ENCODE data around the gene WTAP. TPM values are rescaled to one million over a fixed set of nuclear protein-coding genes. Genes with fewer than 3 reads are reported as not detected.

Gene WTAP
- total RNA-seq, 2 donors from 2014 or later: 70.1 to 84.7 TPM

- intact Hi-C loops (cut with DNase I): loop anchor here in 1 of 2 donors (5.0 kb wide), 1 partner anchor 63 kb away; the partner anchor contains the start of gene SOD2
- DNase-seq (ENCODE audit: low spot score): no peak
These were observed 27.9 kb downstream of the WTAP start for GRCh38 chr6:159754959-159755914.

DNA sequence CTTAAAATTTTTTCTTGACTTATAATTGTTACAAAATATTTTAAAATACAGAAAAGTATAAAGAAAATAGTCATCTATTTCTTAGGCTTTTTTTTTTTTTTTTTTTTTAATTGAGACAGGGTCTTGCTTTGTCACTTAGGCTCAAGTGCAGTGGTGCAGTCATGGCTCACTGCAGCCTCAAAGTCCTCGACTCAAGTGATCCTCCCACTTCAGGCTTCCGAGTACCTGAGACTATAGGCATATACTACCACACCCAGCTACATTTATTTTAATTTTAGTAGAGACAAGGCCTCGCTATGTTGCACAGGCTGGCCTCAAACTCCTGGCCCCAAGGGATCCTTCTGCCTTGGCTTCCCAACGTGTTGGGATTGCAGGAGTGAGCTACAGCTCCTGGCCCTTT is 29.2 kb downstream of the WTAP start:
- no peak for DNase-seq (ENCODE audit: low spot score)

DNA sequence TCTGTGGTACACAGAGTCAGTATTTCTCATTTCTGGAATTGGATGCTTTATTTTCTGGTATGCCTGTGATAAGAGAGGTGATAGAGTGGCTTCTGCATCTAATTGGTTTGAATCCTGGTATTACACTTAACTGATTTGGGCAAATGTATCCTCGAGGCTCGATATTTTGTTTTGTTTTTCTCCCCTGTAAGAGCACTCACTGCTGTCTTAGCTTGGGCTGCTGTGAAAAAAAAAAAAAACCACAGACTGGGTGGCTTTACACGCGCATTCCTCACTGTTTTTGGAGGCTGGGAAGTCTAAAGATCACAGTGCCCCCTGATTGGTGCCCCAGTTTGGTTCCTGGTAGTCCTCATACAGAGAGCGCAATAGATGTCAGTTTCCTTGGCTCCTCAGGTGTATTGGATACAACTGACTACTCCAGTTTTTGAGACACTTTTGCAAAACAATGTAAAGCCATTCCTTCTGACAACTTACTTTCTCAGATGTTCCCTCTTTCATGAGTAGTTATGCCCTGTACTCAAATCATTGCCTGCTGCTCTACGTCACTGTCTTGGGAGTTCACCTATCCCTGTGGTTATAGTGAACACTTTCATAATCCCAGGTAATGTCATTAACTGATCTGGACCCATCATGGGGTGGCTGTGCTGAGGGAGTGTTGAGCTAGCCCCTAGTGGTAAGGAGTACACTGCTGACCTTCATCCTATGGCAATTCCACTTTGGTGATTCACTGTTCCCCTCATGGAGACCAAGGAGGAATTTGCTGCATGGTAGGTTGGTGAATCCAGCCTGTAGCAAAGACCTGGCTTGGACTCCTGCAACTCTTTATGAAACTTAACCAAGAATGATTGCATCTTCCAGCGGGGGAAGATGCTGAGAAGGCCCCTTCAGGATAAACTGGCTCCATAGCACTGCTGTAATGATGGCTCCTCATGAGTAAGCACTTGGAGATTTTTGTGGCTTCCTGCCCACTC is 31.0 kb downstream of the WTAP start:
- DNase-seq (ENCODE audit: low spot score): no peak
- intact Hi-C loops (cut with DNase I): loop anchor here in 1 of 2 donors (5.0 kb wide), 1 partner anchor 66 kb away; the partner anchor contains the start of gene SOD2

More for the DNA sequence above, 29.2 kb downstream of the WTAP start:
- intact Hi-C loops (cut with DNase I): loop anchor here in 1 of 2 donors (5.0 kb wide), 1 partner anchor 64 kb away; the partner anchor contains the start of gene SOD2

GRCh38 chr6:159759645-159760044 is 32.3 kb downstream of the WTAP start:
- intact Hi-C loops (cut with DNase I): loop anchor here in 1 of 2 donors (5.0 kb wide), 1 partner anchor 67 kb away; the partner anchor contains the start of gene SOD2
- DNase-seq (ENCODE audit: low spot score): no peak

- no peak for DNase-seq (ENCODE audit: low spot score)
- intact Hi-C loops (cut with DNase I): no loop called here
These were observed 33.3 kb downstream of the WTAP start for GRCh38 chr6:159760602-159761057.

- intact Hi-C loops (cut with DNase I): no loop called here
- no peak for DNase-seq (ENCODE audit: low spot score)
These were observed 34.0 kb downstream of the WTAP start for GRCh38 chr6:159761129-159761872.

DNA sequence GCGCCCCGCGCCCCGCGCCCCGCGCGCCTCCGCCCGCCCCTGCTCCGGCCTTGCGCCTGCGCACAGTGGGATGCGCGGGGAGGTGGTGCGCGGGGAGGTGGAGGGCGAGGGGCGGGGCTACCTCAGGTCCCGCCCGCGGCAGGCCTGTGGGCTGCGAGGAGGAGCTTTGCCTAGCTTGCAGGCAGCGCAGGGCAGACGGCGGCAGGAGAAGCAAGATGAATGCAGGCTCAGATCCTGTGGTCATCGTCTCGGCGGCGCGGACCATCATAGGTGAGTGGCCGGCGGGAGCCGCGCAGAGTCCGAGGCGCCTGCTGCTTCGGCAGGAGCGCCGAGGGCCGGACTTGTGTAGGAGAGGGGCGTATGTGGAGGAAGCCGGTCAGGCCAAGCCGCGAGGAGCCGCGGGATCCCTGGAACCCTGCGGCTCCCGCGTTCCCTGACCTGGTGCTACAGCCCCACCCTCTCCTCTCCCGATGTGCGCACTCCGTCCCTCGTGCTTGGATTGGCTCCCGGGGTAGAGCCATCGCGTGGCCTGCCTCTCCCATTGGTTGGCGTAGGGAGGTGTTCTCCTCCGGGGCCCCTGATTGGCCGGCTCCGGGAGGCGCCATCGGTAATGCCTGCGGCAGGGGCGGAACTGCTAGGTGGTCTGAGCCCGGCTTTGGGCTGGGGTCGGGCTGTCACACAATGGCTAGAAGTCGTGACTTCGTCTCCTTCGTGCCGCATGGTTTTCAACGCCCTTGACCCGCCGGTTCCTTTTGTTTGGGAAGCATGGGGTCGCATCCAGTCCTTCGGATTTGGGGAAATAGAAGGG is 34.8 kb downstream of the WTAP start, which contains the start of gene ACAT2:
TSS of gene ACAT2 (plus strand) at position 173 of the 808 bp plus-strand sequence. CDS start at position 216, 43 bp downstream.
- peak; percentile 98 for DNase-seq (ENCODE audit: low spot score)
- intact Hi-C loops (cut with DNase I): loop anchor here in 1 of 2 donors (2.0 kb wide), 1 partner anchor 73 kb away; no protein-coding TSS in a partner anchor

DNA sequence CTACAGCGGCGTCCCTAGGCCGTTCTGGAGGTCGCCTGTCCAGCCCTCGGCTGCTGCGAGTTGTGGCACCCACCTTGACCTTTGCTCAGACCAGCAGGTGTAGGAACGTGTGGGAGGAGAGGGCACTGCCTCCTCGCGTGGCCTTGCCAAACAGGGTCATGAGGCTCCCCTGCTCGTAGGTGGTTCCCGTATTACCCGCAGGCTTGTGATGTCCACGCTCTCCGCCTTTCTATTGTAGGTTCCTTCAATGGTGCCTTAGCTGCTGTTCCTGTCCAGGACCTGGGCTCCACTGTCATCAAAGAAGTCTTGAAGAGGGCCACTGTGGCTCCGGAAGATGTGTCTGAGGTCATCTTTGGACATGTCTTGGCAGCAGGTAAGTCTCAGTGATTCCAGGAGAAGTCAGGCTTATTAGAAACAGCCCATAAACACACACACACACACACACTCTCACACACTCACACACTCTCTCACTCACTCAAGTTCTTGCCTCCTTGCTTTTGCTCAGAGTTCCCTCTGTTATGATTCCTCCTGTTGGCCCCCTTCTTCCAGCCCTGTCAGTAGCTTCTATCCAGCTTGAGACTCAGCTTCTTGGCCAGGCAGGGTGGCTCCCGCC is 35.5 kb downstream of the WTAP start:
- DNase-seq (ENCODE audit: low spot score): no peak
- intact Hi-C loops (cut with DNase I): loop anchor here in 1 of 2 donors (2.0 kb wide), 1 partner anchor 74 kb away; no protein-coding TSS in a partner anchor

DNA sequence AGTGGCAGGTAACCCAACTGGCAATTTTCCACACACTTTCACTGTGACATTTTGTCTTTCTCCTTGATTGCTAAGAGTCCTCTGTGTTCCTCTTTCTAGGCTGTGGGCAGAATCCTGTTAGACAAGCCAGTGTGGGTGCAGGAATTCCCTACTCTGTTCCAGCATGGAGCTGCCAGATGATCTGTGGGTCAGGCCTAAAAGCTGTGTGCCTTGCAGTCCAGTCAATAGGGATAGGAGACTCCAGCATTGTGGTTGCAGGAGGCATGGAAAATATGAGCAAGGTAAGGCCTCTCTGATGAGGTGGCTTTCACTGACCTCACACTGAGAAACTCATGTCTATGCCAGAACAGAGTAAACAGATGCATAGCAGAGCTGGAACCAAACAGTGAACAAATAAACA is 39.6 kb downstream of the WTAP start:
- no peak for DNase-seq (ENCODE audit: low spot score)
- intact Hi-C loops (cut with DNase I): no loop called here

GRCh38 chr6:159769470-159769869 is 42.2 kb downstream of the WTAP start:
- intact Hi-C loops (cut with DNase I): no loop called here
- DNase-seq (ENCODE audit: low spot score): no peak

GRCh38 chr6:159772196-159772595 is 44.9 kb downstream of the WTAP start:
- DNase-seq (ENCODE audit: low spot score): no peak
- intact Hi-C loops (cut with DNase I): no loop called here

- intact Hi-C loops (cut with DNase I): no loop called here
- DNase-seq (ENCODE audit: low spot score): no peak
These were observed 50.1 kb downstream of the WTAP start for GRCh38 chr6:159777240-159777904.

- intact Hi-C loops (cut with DNase I): no loop called here
- no peak for DNase-seq (ENCODE audit: low spot score)
These were observed 50.8 kb downstream of the WTAP start for GRCh38 chr6:159778131-159778530.

DNA sequence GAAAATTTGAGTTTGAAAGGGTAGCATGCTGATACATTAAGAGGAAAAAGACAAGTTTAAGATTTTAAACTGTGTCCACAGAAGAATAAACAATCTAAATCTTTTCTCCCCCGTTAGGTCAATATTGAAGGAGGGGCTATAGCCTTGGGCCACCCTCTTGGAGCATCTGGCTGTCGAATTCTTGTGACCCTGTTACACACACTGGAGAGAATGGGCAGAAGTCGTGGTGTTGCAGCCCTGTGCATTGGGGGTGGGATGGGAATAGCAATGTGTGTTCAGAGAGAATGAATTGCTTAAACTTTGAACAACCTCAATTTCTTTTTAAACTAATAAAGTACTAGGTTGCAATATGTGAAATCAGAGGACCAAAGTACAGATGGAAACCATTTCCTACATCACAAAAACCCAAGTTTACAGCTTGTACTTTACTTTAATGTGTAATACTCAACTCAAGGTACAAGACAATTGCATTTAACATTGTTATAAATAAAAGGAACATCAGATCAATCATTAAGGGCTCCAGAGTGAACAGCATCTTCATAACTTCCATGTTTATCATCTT is 51.3 kb downstream of the WTAP start:
- intact Hi-C loops (cut with DNase I): no loop called here
- DNase-seq (ENCODE audit: low spot score): no peak

DNA sequence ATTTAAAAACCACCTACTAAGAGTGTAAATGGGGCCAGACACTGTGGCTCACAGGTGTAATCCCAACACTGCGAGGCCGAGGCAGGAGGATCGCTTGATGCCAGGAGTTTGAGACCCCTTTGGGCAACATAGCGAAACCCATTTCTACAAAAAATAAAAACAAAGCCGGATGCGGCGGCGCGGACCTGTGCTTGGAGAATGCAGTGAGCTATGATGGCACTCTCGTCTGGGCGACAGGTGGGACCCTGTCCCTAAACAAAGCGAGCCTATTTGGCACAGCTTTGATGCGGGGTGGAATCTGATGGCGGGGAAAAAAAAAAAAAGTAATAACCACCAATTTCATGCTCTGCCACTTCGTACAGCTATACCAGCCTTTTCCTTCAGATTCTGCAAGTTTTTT is 61.0 kb downstream of the WTAP start:
- no peak for DNase-seq (ENCODE audit: low spot score)
- intact Hi-C loops (cut with DNase I): loop anchor here in 1 of 2 donors (10.0 kb wide), 1 partner anchor 93 kb away; the partner anchor contains the start of gene SOD2

DNA sequence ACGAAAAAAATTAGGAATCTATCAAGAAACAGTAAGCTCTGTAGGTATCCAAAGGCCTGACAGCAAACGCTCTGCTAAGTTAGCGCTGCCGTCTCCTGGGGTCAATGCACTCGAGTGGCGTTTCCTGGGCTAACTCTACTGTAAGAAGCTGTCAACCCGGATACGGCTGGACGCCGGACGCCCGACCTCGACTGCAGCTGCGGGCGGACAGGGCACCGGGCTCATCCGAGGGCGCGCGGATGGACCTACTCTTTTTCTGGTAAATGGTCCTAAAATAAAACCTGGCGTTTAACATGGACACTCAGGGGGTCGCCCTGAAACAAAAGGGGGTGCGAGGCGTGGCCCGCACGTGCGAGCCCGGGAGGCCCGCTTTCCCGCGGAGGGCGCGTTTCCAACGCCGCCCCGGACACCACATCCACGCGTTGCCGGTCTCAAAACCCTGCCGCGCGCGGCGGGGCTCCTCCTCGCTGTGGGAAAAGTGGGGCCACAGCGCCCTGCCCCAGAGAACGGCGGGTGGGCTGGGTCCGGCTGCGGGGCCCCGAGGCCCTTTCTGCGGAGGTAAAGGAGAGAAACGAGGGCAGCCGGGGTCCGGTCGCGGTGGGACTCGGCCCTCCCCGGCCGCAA is 61.6 kb downstream of the WTAP start:
- peak; percentile 86 for DNase-seq (ENCODE audit: low spot score)
- intact Hi-C loops (cut with DNase I): loop anchor here in 1 of 2 donors (10.0 kb wide), 1 partner anchor 94 kb away; the partner anchor contains the start of gene SOD2

All from posterior vena cava (tissue), 2 donors.